ENCODE results near the gene PCP4.

The PCP4 gene

DNA sequence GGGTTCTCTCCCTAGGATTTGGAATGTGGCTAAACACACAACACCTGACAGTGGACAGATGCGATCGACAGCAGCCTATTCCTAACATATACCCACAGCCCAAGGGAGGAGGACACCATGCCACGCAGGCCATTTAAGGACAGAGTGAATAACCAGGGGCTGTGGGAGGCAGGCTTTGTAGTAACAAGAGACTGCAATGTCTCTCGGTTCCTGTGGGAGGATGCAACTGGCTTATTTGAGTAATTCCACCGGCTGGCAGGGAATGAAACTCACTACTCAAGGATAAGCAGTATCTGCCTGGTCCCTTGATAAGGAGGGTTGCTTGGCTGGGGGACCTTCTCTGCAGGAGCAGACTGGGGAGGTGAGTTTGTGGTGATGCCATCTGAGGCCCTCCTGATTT, 109.6 kb downstream of the PCP4 start:
- no peak for DNase-seq
